ENCODE data around the gene NUDCD2. TPM values are rescaled to one million over a fixed set of nuclear protein-coding genes. Genes with fewer than 3 reads are reported as not detected.

Gene NUDCD2
- polyA plus RNA-seq, 1 of the 3 experiments (the other 2 are of a cell fraction) = 7.8 TPM

- Histone ChIP-seq H3K4me3 (ENCODE audit: low read depth in 2 of 2, low read length in 1 of 2) (no peak overlapping the region), H3K4me2 (peak overlapping the region; percentile 51; the same call in 1 of the 2 replicates), H3K79me2 (ENCODE audit: insufficient read depth) (no peaks in the 10 kb centered on the region), H3K9me2 (no peaks in the 10 kb centered on the region), H3K27me3 (ENCODE audit: insufficient read depth) (no peaks in the 10 kb centered on the region), H3K9me3 (no peaks in the 10 kb centered on the region), H3K4me1 (ENCODE audit: control insufficient read depth in 1 of 2, insufficient read depth in 2 of 2, low read depth in 1 of 2, low read length in 1 of 2) (peaks cover 2 to 11% of the 10 kb centered on the region in 2 experiments), H4K20me1 (ENCODE audit: insufficient read depth) (no peaks in the 10 kb centered on the region), H3K27ac (ENCODE audit: low read depth in 2 of 2, low read length in 1 of 2) (peak overlapping the region; percentile 47 to 55), H3F3A (replicated peaks; ENCODE audit: insufficient read depth) (peaks cover 17% of the 10 kb centered on the region), H3K9ac (0 out of 2 replicates have a peak overlapping the region, but pooled peaks have one; percentile 6), H3K36me3 (replicated peaks in 1 of 2; ENCODE audit: control insufficient read depth in 1 of 2, insufficient read depth in 2 of 2, low read length in 1 of 2) (peaks cover 29 to 53% of the 10 kb centered on the region in 2 experiments), H2AFZ (ENCODE audit: low read depth) (peak overlapping the region; percentile 49)
- ChIA-PET POLR2A (no interaction called here), CTCF (no interaction called here)
- TF ChIP-seq GABPA (IDR thresholded peaks at IDR 0.05; ENCODE audit: low read depth) = no peak
- TF ChIP-seq FOSL2 (IDR thresholded peaks at IDR 0.05; ENCODE audit: borderline replicate concordance, low read depth) = peak; percentile 50; the same call in 1 of the 2 replicates
- peak; percentile 33; the same call in 1 of the 2 replicates for TF ChIP-seq JUND (IDR thresholded peaks at IDR 0.05)
- TF ChIP-seq TCF12 (IDR thresholded peaks at IDR 0.05) = peak; percentile 75
- TF ChIP-seq SMC3 (IDR thresholded peaks at IDR 0.05; ENCODE audit: low read depth, low read length) = no peak
- no peak for TF ChIP-seq YY1 (IDR thresholded peaks at IDR 0.05; ENCODE audit: low read depth)
- no peak for DNase-seq
- WGBS (ENCODE audit: low lambda C conversion rate) = 43% methylated on average over 2 of the region's 2 CpGs
These were observed 18.5 kb upstream of the NUDCD2 start for GRCh38 chr5:163478126-163478981.

- Histone ChIP-seq H3K4me2 (no peak overlapping the region), H3K36me3 (replicated peaks in 1 of 2; ENCODE audit: control insufficient read depth in 1 of 2, insufficient read depth in 2 of 2, low read length in 1 of 2) (peaks cover 25 to 54% of the 10 kb centered on the region in 2 experiments), H3K27ac (ENCODE audit: low read depth in 2 of 2, low read length in 1 of 2) (no peak overlapping the region), H3K9me3 (no peaks in the 10 kb centered on the region), H3K27me3 (ENCODE audit: insufficient read depth) (no peaks in the 10 kb centered on the region), H3F3A (replicated peaks; ENCODE audit: insufficient read depth) (peaks cover 25% of the 10 kb centered on the region), H3K79me2 (ENCODE audit: insufficient read depth) (no peaks in the 10 kb centered on the region), H3K9me2 (no peaks in the 10 kb centered on the region), H3K4me1 (ENCODE audit: control insufficient read depth in 1 of 2, insufficient read depth in 2 of 2, low read depth in 1 of 2, low read length in 1 of 2) (peaks cover 2 to 11% of the 10 kb centered on the region in 2 experiments), H3K4me3 (ENCODE audit: low read depth in 2 of 2, low read length in 1 of 2) (no peak overlapping the region), H3K9ac (no peak overlapping the region), H4K20me1 (ENCODE audit: insufficient read depth) (no peaks in the 10 kb centered on the region), H2AFZ (ENCODE audit: low read depth) (no peak overlapping the region; the same call in 1 of the 2 replicates)
- POLR2A ChIA-PET = no interaction called here
- WGBS (ENCODE audit: low lambda C conversion rate) = 91% methylated on average over 2 of the region's 2 CpGs
- DNase-seq = no peak
- TF ChIP-seq FOXM1 (IDR thresholded peaks at IDR 0.05; ENCODE audit: low read depth) = no peak
- TF ChIP-seq IRF3 (IDR thresholded peaks at IDR 0.05; ENCODE audit: low read depth, low read length) = no peak
- TF ChIP-seq MXI1 (IDR thresholded peaks at IDR 0.05; ENCODE audit: low read depth, low read length) = no peak
- no peak for TF ChIP-seq JUND (IDR thresholded peaks at IDR 0.05)
- no peak for TF ChIP-seq TEAD4 (IDR thresholded peaks at IDR 0.05; ENCODE audit: borderline replicate concordance, insufficient read depth)
- TF ChIP-seq RCOR1 (IDR thresholded peaks at IDR 0.05; ENCODE audit: low read length) = no peak
- no peak for TF ChIP-seq SIN3A (IDR thresholded peaks at IDR 0.05; ENCODE audit: borderline replicate concordance, low read depth, low read length)
- no peak for TF ChIP-seq USF2 (IDR thresholded peaks at IDR 0.05; ENCODE audit: borderline replicate concordance, low read depth, low read length)
- TF ChIP-seq RAD21 (IDR thresholded peaks at IDR 0.05; ENCODE audit: low read length) = no peak
- TF ChIP-seq EZH2phosphoT487 (IDR thresholded peaks at IDR 0.05; ENCODE audit: borderline replicate concordance, low read depth) = no peak
- no peak for TF ChIP-seq CHD2 (IDR thresholded peaks at IDR 0.05; ENCODE audit: low read length, partially characterized antibody)
- TF ChIP-seq RXRA (IDR thresholded peaks at IDR 0.05; ENCODE audit: borderline replicate concordance, low read depth) = no peak
- no peak for TF ChIP-seq TAF1 (IDR thresholded peaks at IDR 0.05; ENCODE audit: borderline replicate concordance, low read depth, low read length)
- no peak for TF ChIP-seq MAX (IDR thresholded peaks at IDR 0.05; ENCODE audit: low read depth)
- no peak for TF ChIP-seq PBX3 (IDR thresholded peaks at IDR 0.05)
- CTCF ChIA-PET = interaction anchor here (0.6 to 3.1 kb wide), 4 partner anchors 8 to 91 kb away, joined by 3 to 9 read pairs (median 4); no protein-coding TSS in a partner anchor
These were observed 15.5 kb upstream of the NUDCD2 start for GRCh38 chr5:163475411-163475810.
